PFSK-1 (cell line): Measurements from ENCODE around the gene CDC26.

Source experiments
- FOXP2 ChIP-seq: optimal IDR thresholded peaks from 2 replicates; pipeline ENCODE3; 2011; ENCODE audit warnings: borderline replicate concordance, control low read depth, inconsistent platforms; ENCODE audit not compliant: insufficient read depth; ENCODE audit errors: extremely low read length, extremely low read depth
- POLR2AphosphoS5 ChIP-seq: IDR thresholded peaks from 2 replicates; pipeline ENCODE4 v1.6.1; 2012; ENCODE audit warnings: low read depth, mild to moderate bottlenecking, control low read depth, low read length, moderate library complexity
- REST ChIP-seq, 2 experiments: IDR thresholded peaks; 2 replicates each; pipeline versions ENCODE4 v1.6.1 to v1.8.0; 2011 to 2012; ENCODE audit warnings: low read depth in 2 of 2, low read length in 2 of 2, control low read depth in 1 of 2, inconsistent platforms in 1 of 2, mild to moderate bottlenecking in 1 of 2, moderate library complexity in 1 of 2; ENCODE audit not compliant: insufficient read depth in 1 of 2
- SIN3A ChIP-seq: IDR thresholded peaks from 2 replicates; pipeline ENCODE4 v1.6.1; 2012; ENCODE audit warnings: mild to moderate bottlenecking, low read length, moderate library complexity, borderline replicate concordance; ENCODE audit not compliant: insufficient read depth
- TAF1 ChIP-seq: IDR thresholded peaks from 2 replicates; pipeline ENCODE4 v1.6.1; 2012; ENCODE audit warnings: low read length, control low read depth, borderline replicate concordance; ENCODE audit not compliant: insufficient read depth

Gene CDC26

DNA sequence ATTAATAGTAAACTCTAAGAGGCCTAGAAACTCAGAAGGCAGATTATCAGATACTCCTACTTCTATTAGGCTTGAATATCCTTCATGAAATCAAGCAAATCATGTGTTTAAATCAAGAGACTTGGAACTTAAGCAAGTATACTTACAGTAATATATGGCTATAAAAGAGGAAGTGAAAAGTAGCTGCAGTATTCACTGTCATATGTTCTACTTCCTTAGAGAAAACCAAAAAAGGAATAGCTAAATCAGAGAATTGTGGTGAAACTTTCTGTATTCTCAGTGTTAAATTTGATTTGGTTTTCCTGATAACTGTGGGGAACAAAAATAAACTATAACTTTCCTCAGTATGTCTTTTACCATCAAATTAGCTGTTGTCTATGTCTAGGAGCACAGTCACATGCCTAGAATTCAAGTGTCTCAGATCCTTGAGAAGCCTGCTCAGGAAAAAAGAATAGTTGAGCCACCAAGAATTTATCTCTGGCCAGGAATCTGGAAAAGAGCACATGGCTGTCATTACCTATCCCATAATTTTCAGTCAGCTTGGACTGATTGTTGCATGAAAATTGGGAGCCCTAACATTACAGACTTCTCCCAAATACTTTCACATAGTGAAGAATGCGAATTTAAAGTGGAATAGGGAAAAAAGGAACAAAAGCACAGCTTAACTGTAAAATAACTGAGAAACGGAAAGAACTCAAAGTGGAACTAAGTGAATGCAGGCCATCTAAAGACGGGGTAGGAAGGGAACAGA is 56.0 kb downstream of the CDC26 start:
- TF ChIP-seq REST (IDR thresholded peaks at IDR 0.05; ENCODE audit: insufficient read depth in 1 of 2, low read depth in 2 of 2, low read length in 2 of 2) (no peak), FOXP2 (no peak), POLR2AphosphoS5 (no peak), TAF1 (no peak), SIN3A (no peak)
